Stimulated activated CD8-positive, alpha-beta memory T cell treated with anti-CD3 and anti-CD28 coated beads, Interleukin-4, amount 100 ng/mL, for 1 hour (primary cell): Measurements from ENCODE around the gene GPR132.

ENCODE experiments used
- DNase-seq, 2 donors: peaks; one replicate each; pipeline ENCODE4 v3.0.0-alpha.2; 2020; ENCODE audit warnings: low read depth in 2 of 2, low spot score in 1 of 2

The GPR132 gene

GRCh38 chr14:105063056-105063455 lies 2.2 kb downstream of the GPR132 start:
- no peak for DNase-seq

GRCh38 chr14:105062048-105062433 lies 3.2 kb downstream of the GPR132 start:
- DNase-seq, result no peak

GRCh38 chr14:105061428-105062047 lies 3.7 kb downstream of the GPR132 start:
- DNase-seq, result no peak

DNA sequence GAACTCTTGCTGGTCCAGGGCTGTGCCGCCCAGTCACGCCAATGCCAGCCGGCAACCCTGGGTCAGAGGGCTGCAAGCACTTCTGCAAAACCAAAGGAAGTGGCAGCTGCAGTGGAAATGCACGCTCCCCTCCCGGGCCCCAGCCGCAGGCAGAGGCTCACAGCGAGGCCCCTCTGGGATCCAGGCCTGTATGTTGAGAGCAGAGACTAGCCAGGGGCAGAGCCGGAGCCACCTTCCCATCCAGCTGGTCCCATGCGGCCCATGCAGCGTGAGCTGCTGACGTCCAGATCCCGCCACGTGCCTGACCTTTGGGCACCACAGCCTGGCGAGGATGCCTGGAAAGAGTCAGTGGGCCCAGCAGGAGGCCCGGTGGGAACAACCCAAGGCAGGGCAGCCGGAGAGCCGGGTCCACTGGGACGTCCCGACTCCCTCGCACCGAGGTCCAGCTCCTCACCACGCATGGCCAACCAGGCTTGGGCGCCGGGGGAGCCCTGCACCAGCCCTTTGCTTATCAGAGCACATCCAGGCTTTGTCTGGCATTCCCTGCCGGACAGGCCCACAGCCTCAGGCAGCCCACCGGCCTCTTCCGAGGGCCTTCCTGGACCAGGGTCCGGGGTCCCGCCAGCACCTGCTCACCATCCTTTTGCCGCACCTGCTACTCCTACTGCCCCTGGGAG lies 4.3 kb downstream of the GPR132 start:
- no peak for DNase-seq

DNA sequence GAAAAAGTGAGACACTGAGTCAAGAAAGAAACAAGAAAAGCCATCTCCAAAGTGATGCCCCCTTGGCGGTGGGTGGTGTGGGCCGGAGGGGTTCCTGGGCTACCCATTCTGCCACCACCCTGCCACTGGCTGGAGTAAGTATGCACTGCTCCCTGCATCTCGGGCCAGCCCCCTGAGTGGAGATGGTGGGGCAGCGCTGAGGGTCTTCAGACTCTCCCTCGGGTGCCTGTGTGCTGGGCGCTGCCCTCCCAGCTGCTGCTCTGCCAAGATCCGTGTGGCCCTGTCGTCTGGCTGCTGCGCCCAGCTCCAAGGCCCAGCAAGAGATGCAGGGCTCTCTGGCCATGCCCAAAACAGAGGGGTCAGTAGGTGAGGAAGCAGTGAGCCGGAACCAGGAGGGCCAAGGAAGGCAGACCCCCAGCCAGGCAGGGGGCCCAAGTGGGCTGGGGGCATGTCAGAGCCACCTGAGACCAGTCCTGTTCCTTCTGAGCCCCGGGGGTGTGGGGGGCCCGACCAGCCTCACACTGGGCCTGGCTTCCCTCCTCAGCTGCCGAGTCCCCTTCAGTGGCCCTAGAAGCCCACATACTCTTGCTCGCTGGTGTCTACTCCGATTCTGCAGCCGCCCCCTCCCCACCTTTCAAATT lies 5.2 kb downstream of the GPR132 start:
- no peak for DNase-seq

GRCh38 chr14:105059035-105059924 lies 6.0 kb downstream of the GPR132 start:
- DNase-seq, result no peak

- no peak for DNase-seq
Measured at GRCh38 chr14:105058521-105059034, 6.7 kb downstream of the GPR132 start.

GRCh38 chr14:105056303-105056831 lies 8.9 kb downstream of the GPR132 start:
- no peak for DNase-seq

GRCh38 chr14:105055736-105056302 lies 9.4 kb downstream of the GPR132 start:
- no peak for DNase-seq

DNA sequence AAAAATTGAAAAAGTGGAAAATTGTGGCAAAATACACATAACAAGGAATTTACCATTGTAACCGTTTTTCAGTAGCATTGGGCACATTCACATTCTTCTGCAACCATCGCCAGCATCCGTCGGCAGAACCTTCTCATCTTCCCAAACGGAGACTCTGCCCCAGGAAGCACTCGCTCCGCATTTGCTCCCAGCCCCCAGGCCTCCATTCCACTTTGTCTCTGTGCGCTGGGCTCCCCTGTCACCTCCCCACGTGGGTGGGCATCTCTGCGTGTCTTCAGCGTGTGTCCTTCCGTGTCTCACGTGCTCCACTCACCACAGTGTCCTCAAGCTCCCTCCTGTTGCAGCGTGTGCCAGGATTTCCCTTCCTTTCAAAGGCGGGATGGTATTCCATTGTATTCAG lies 9.9 kb downstream of the GPR132 start:
- no peak for DNase-seq

- no peak for DNase-seq
Measured at GRCh38 chr14:105053996-105054395, 11.2 kb downstream of the GPR132 start.

DNA sequence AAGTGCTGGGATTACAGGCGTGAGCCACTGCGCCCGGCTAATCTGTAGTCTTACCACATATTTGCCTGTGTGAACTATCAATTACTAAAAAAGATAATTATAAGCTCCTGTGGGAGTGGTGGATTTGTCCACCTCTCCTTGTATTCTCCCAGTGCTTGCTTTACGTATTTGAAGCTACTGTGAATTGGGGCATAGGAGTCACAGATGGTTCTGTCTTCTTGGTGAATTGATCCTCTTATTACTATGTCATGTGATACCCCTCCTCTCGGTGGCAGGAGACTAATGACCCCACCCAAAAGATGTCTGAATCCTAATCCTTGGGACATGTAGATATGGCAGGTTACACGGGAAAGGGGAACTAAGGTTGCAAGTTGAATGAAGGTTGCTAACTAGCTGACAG lies 11.8 kb downstream of the GPR132 start:
- no peak for DNase-seq

DNA sequence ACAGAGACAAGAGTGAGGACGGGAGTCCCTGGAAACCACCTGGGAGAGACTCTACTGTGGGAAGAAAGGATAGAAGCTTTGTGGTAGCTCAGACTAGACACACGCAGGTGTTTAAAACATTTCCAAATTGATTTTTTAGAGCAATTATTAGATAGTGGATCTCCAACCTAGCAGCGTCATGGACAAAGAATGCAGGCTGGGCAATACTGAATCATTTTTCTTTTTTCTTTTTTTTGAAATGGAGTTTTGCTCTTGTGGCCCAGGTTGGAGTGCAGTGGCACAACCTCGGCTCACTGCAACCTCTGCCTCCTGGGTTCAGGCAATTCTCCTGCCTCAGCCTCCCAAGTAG lies 13.1 kb downstream of the GPR132 start:
- DNase-seq, result no peak

- DNase-seq, result no peak
Measured at GRCh38 chr14:105051182-105052109, 13.8 kb downstream of the GPR132 start.

GRCh38 chr14:105050551-105050897 lies 14.7 kb downstream of the GPR132 start:
- no peak for DNase-seq

DNA sequence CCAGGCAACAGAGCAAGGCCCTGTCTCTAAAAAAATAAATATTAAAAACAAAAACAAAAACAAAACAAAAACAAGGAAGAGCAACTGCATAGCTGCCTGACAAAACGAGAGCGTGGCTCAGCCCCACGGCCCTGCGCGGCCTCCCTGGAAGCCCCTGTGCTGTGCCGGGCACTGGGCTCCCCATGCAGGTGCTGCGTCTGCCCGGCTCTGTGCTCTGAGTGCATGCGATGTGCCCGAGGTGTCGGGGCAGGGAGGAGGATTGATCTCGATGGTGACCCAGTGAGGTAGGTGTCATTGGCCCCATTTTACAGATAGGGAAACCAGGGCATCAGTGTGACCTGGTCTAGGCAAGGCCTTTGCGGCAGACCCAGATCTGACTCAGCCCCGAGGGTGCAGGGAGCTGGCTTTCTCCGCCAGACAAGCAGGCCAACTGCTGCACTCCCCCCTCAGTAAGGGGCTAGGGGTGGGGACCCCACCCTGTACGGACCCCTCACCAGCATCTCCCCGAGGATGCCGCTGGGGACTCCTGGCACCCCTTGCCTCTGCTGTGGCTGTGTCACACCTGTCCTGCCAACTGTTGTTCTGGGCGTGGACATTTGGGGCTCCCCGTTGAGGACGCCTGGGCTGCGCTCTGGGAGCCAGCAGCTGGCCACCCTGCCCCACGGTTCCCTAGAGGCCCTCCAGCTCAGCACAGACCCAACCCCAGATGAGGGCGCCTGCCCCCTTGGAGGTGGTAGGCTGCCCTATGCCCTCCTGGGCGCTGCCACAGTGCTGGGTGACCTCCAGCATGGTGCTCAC lies 15.3 kb downstream of the GPR132 start:
- DNase-seq, result no peak

DNA sequence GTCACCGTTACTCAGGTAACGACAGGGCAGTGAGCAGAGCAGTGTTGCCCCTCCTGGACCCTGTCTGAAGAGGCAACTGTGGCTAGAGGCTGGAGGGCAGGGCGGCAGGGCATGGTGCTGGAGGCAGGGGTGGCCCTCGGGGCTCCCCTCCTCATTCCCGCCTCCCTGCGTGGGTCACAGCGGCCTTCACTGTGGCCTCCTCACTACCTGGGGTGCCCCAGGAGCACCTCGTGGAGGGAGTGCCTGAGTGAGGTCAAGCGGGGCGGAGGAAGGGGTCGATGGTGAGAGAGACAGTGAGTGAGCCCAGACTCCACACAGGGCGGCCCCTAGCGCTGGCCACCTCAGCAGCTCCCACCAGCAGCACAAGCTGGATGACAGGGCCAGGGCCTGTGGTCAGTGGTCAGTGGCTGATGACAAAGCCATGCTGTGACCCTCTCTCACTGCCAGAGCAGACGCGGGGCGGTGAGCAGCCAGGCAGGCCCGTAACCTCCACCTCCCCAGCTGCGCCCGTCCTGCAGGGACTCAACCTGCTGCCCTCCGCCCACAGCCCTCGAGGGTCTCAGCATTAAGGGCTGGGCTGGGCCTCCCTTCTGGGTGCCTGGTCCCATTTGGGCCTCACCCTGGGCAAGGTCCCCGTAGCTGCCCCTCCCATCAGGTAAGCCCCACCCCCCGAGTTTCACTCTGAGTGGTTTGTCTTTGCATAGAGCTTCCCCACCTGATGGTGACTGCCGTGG lies 17.8 kb downstream of the GPR132 start:
- DNase-seq, result no peak

DNA sequence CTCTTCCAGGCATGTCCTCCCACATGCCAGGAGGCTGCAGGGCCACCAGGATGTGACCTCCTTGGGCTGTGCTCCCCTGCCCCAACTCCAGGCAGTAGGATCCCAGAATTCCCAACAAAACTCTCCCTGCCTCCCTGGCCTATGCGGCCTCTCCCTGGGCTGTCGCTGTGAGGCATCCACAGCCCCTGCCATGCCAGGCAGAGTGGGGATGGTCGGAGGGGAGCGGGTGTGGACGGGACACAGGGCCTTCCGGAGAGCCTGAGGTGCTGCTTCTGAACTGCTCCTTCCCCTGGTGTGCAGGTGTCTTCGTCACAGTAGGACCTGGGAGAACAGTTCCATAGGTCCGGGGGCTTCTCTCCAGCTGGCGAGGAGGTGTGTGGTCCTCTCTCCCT lies 18.3 kb downstream of the GPR132 start:
- DNase-seq, result no peak
